H1 (cell line): ENCODE measurements around the gene DYNLRB1.

Experiments
- BACH1 ChIP-seq: IDR thresholded peaks from 2 replicates; pipeline ENCODE4 v1.6.1; 2012; ENCODE audit warnings: low read length, improper control_type of control experiment
- CHD1 ChIP-seq: IDR thresholded peaks from 2 replicates; pipeline ENCODE4 v1.6.1; 2012; ENCODE audit warnings: low read depth, low read length, improper control_type of control experiment
- CTCF ChIP-seq, 3 experiments: IDR thresholded peaks; 1 replicate in 2 of 3; 2 replicates in 1 of 3; pipeline versions ENCODE4 v1.5.1 to v1.6.1; 2011; ENCODE audit warnings: low read length in 3 of 3, mild to moderate bottlenecking in 3 of 3, inconsistent platforms in 2 of 3, low read depth in 1 of 3, moderate library complexity in 1 of 3; ENCODE audit not compliant: insufficient read depth in 1 of 3; ENCODE audit errors: control extremely low read depth in 1 of 3
- EP300 ChIP-seq, 2 experiments: IDR thresholded peaks; 1 replicate in 1 of 2; 2 replicates in 1 of 2; pipeline ENCODE4 v1.6.1; 2011 to 2012; ENCODE audit warnings: low read depth in 2 of 2, low read length in 2 of 2, mild to moderate bottlenecking in 2 of 2, borderline replicate concordance in 1 of 2, inconsistent platforms in 1 of 2, moderate library complexity in 1 of 2
- EZH2 ChIP-seq: fragments of 200-600 bp; sonication (generic); IDR thresholded peaks from 2 replicates; pipeline ENCODE4 v1.7.1; 2012; ENCODE audit warnings: low read depth, mild to moderate bottlenecking, moderate library complexity, low read length, inconsistent platforms; ENCODE audit not compliant: severe bottlenecking
- PHF8 ChIP-seq: fragments of 200-600 bp; sonication (generic); conservative IDR thresholded peaks from 2 replicates; pipeline ENCODE4 v1.7.1; 2012; ENCODE audit warnings: low read depth, mild to moderate bottlenecking, inconsistent platforms, low read length, moderate library complexity
- POLR2A ChIP-seq, 2 experiments: IDR thresholded peaks; 1 replicate in 1 of 2; 2 replicates in 1 of 2; pipeline ENCODE4 v1.6.1; 2011; ENCODE audit warnings: low read depth in 2 of 2, low read length in 2 of 2, mild to moderate bottlenecking in 2 of 2; ENCODE audit errors: control extremely low read depth in 1 of 2
- RAD21 ChIP-seq, 2 experiments: IDR thresholded peaks in 1 of 2; conservative IDR thresholded peaks in 1 of 2; 2 replicates each; pipeline ENCODE4 v1.6.1; 2011; ENCODE audit warnings: low read depth in 2 of 2, low read length in 2 of 2, improper control_type of control experiment in 1 of 2, inconsistent platforms in 1 of 2, mild to moderate bottlenecking in 1 of 2, moderate library complexity in 1 of 2
- RBBP5 ChIP-seq: IDR thresholded peaks from 2 replicates; pipeline ENCODE4 v1.7.1; 2012; ENCODE audit warnings: low read depth, mild to moderate bottlenecking, inconsistent platforms, low read length, moderate library complexity, borderline replicate concordance
- RNF2 ChIP-seq: fragments of 200-900, 300-1000 bp; sonication (generic); IDR thresholded peaks from 2 replicates; pipeline ENCODE4 v1.7.1; 2016; ENCODE audit warnings: borderline replicate concordance, low read depth, mild to moderate bottlenecking, antibody characterized with exemption, low read length; ENCODE audit not compliant: poor library complexity, severe bottlenecking; ENCODE audit errors: missing control alignments
- SIRT6 ChIP-seq: IDR thresholded peaks from one replicate; pipeline ENCODE4 v1.7.1; 2012; ENCODE audit warnings: low read length, inconsistent platforms
- SRF ChIP-seq: IDR thresholded peaks from 2 replicates; pipeline ENCODE4 v1.6.1; 2011; ENCODE audit warnings: mild to moderate bottlenecking, low read depth, low read length, moderate library complexity
- TAF1 ChIP-seq: IDR thresholded peaks from 2 replicates; pipeline ENCODE4 v1.6.1; 2011; ENCODE audit warnings: mild to moderate bottlenecking, low read depth, low read length
- YY1 ChIP-seq: IDR thresholded peaks from 2 replicates; pipeline ENCODE4 v1.6.1; 2011; ENCODE audit warnings: low read depth, mild to moderate bottlenecking, low read length

- TF ChIP-seq EZH2 = no peak
- no peak for TF ChIP-seq SIRT6
- no peak for TF ChIP-seq YY1
- no peak for TF ChIP-seq TAF1
- no peak for TF ChIP-seq EP300 (IDR thresholded peaks at IDR 0.05; ENCODE audit: borderline replicate concordance in 1 of 2, low read depth in 2 of 2, low read length in 2 of 2)
- no peak for TF ChIP-seq CTCF (IDR thresholded peaks at IDR 0.05; ENCODE audit: control extremely low read depth in 1 of 3, insufficient read depth in 1 of 3, low read depth in 1 of 3, low read length in 3 of 3)
- TF ChIP-seq RNF2 = no peak
- no peak for TF ChIP-seq CHD1
- no peak for TF ChIP-seq PHF8
- no peak for TF ChIP-seq RAD21 (IDR thresholded peaks at IDR 0.05 in 1 of 2, conservative IDR thresholded peaks at IDR 0.05 in 1 of 2; ENCODE audit: low read depth in 2 of 2, low read length in 2 of 2)
- TF ChIP-seq RBBP5 = no peak
- no peak for TF ChIP-seq BACH1
- TF ChIP-seq SRF = no peak
- no peak for TF ChIP-seq POLR2A (IDR thresholded peaks at IDR 0.05; ENCODE audit: control extremely low read depth in 1 of 2, low read depth in 2 of 2, low read length in 2 of 2)
These were observed 54.7 kb downstream of the DYNLRB1 start for GRCh38 chr20:34570859-34571306.
